Kidney (tissue), 22 donors: Measurements from ENCODE around the gene RNF169. TPM values are rescaled to one million over a fixed set of nuclear protein-coding genes. Genes with fewer than 3 reads are reported as not detected.
A peak's percentile ranks its signal among the peaks of the same experiment; 100 is the strongest.

Experiments used
- DNase-seq, 5 donors: peaks; one replicate each; pipeline ENCODE4 v3.0.0-alpha.2; 2013 to 2020
- FAIRE-seq: peaks from 2 replicates; lab custom pipeline; 2012; peaks lifted over from hg19 to GRCh38; lab: Jason Lieb, UNC
- H3K27ac ChIP-seq, 2 donors: one replicate each; pipeline ENCODE4 v1.7.0; 2013; ENCODE audit warnings: low read depth in 2 of 2, low read length in 2 of 2, inconsistent platforms in 1 of 2
- H3K27me3 ChIP-seq: one replicate; pipeline ENCODE4 v1.7.1; 2013; ENCODE audit warnings: low read length, inconsistent platforms; ENCODE audit not compliant: control insufficient read depth, insufficient read depth
- H3K36me3 ChIP-seq, 3 donors: one replicate each; pipeline versions ENCODE4 v1.7.0 to v1.7.1; 2013; ENCODE audit warnings: low read length in 3 of 3, control low read depth in 1 of 3, inconsistent platforms in 1 of 3; ENCODE audit not compliant: insufficient read depth in 3 of 3, control insufficient read depth in 2 of 3
- H3K4me1 ChIP-seq, 3 donors: one replicate each; pipeline versions ENCODE4 v1.7.0 to v1.7.1; 2013; ENCODE audit warnings: low read length in 3 of 3, inconsistent platforms in 1 of 3, low read depth in 1 of 3; ENCODE audit not compliant: control insufficient read depth in 2 of 3, insufficient read depth in 2 of 3
- H3K4me3 ChIP-seq, 3 donors: one replicate each; pipeline versions ENCODE4 v1.7.0 to v1.8.1; 2013; ENCODE audit warnings: low read length in 3 of 3, control low read depth in 1 of 3, inconsistent platforms in 1 of 3
- H3K9ac ChIP-seq, 3 donors: one replicate each; pipeline versions ENCODE4 v1.7.0 to v1.7.1; 2013; ENCODE audit warnings: low read length in 3 of 3, control low read depth in 1 of 3, inconsistent platforms in 1 of 3
- H3K9me3 ChIP-seq, 3 donors: one replicate each; pipeline versions ENCODE4 v1.7.0 to v1.7.1; 2013; ENCODE audit warnings: low read length in 3 of 3, control low read depth in 1 of 3, inconsistent platforms in 1 of 3; ENCODE audit not compliant: control insufficient read depth in 2 of 3, insufficient read depth in 1 of 3
- CTCF ChIP-seq: IDR thresholded peaks from 3 replicates; pipeline ENCODE4 v1.5.1; 2012; ENCODE audit warnings: mild to moderate bottlenecking, moderate library complexity, borderline replicate concordance; ENCODE audit not compliant: insufficient read depth; ENCODE audit errors: extremely low read depth
- intact Hi-C: fragments of 100-400 bp; cut with DNase I; formaldehyde crosslinking; loops from one replicate; pipeline ENCODE4 v1.11.1; 2022
- long read RNA-seq, 10 donors: library from polyadenylated mRNA in 1 of 10; unstranded in 1 of 10; transcript quantifications; one replicate each; pipeline ENCODE4 v2.0.0 and lab custom pipeline, GENCODE V29; 2021 to 2026
- polyA plus RNA-seq: library from polyadenylated mRNA; stranded (reverse); fragments of 350-450 nt; fragmentation: Illumina TruSeq; extraction: RNeasy Lipid Tissue Mini Kit (QIAGEN cat#74804); gene quantifications from one replicate; pipeline ENCODE4 v1.2.3, GENCODE V29; 2014; ENCODE audit warnings: low read depth, low replicate concordance; ENCODE audit not compliant: insufficient read depth
- total RNA-seq: library from RNA; stranded (reverse); fragmentation: NEBNext Ultra II Directional; extraction: Animal tissue kit (Norgen Biotek cat#: 25700); gene quantifications from one replicate; pipeline ENCODE4 v1.2.1, GENCODE V29; 2021
- donor health status: control.
- donor health status: control.
- donor health status: control.
- donor health status: control.
- donor health status: control.
- donor health status: DM: yes; HTN: yes; CAD: no.
- donor health status: Normal renal cell carcinoma (clear cell type).

The RNF169 gene
- total RNA-seq (19.6 TPM), polyA plus RNA-seq (3.1 TPM)
- long read RNA-seq, donor 1, full-length matches to known transcripts: 1 of 1 reads
- long read RNA-seq, donor 1, partial matches to known transcripts: 0 of 1 reads
- long read RNA-seq, donor 1, other reads (novel, unspliced or antisense): 0 of 1 reads
- long read RNA-seq, donor 2, full-length matches to known transcripts: 2 of 7 reads
- long read RNA-seq, donor 2, partial matches to known transcripts: 5 of 7 reads
- long read RNA-seq, donor 2, other reads (novel, unspliced or antisense): 0 of 7 reads
- long read RNA-seq, donor 3: 0 reads
- long read RNA-seq, donor 4, full-length matches to known transcripts: 2 of 2 reads
- long read RNA-seq, donor 4, partial matches to known transcripts: 0 of 2 reads
- long read RNA-seq, donor 4, other reads (novel, unspliced or antisense): 0 of 2 reads
- long read RNA-seq, donor 5: 0 reads
- long read RNA-seq, donor 6, full-length matches to known transcripts: 1 of 1 reads
- long read RNA-seq, donor 6, partial matches to known transcripts: 0 of 1 reads
- long read RNA-seq, donor 6, other reads (novel, unspliced or antisense): 0 of 1 reads
- long read RNA-seq, donor 7, partial matches to known transcripts: 0 of 6 reads
- long read RNA-seq, donor 7, other reads (novel, unspliced or antisense): 6 of 6 reads
- long read RNA-seq, donor 8, full-length matches to known transcripts: 1 of 1 reads
- long read RNA-seq, donor 8, partial matches to known transcripts: 0 of 1 reads
- long read RNA-seq, donor 8, other reads (novel, unspliced or antisense): 0 of 1 reads
- long read RNA-seq, donor 9, full-length matches to known transcripts: 3 of 3 reads
- long read RNA-seq, donor 9, partial matches to known transcripts: 0 of 3 reads
- long read RNA-seq, donor 9, other reads (novel, unspliced or antisense): 0 of 3 reads
- long read RNA-seq, donor 10: 0 reads

- H3K27me3 ChIP-seq: no peaks in the 10 kb centered on the region
- no peaks in the 10 kb centered on the region for H3K36me3 ChIP-seq
- peak; percentile 94 for FAIRE-seq
- TF ChIP-seq CTCF: no peak
- H3K9me3 ChIP-seq: no peaks in the 10 kb centered on the region
- peak within 1 kb of the TSS; percentile 69 to 96 (median 92) for H3K9ac ChIP-seq
- intact Hi-C loops: no loop called here
- peak within 1 kb of the TSS; percentile 93 to 94 for H3K27ac ChIP-seq
- peaks cover 3 to 8% (median 7%) of the 10 kb centered on the region in 3 donors for H3K4me1 ChIP-seq
- peak; percentile 97 to 98 (median 97) for DNase-seq
- peak within 1 kb of the TSS; percentile 64 to 78 (median 77) for H3K4me3 ChIP-seq
Measured at GRCh38 chr11:74748211-74749126, at the start of gene RNF169. Gene RNF169 (plus strand): TSS chr11:74748849. CDS start chr11:74748881, 32 bp downstream.

- Histone ChIP-seq H3K27ac (no peak overlapping the region), H3K9ac (no peak overlapping the region), H3K9me3 (no peaks in the 10 kb centered on the region), H3K36me3 (no peaks in the 10 kb centered on the region), H3K4me1 (peaks cover 0 to 9% (median 0%) of the 10 kb centered on the region in 3 donors), H3K27me3 (no peaks in the 10 kb centered on the region), H3K4me3 (no peak overlapping the region)
- FAIRE-seq: no peak
- DNase-seq: no peak
- intact Hi-C loops: no loop called here
- TF ChIP-seq CTCF: no peak
Measured at GRCh38 chr11:74699615-74700396, 48.8 kb upstream of the RNF169 start.

- peaks cover 0 to 6% (median 0%) of the 10 kb centered on the region in 3 donors for H3K4me1 ChIP-seq
- FAIRE-seq (no peak), DNase-seq (no peak)
- H3K4me3 ChIP-seq: no peak overlapping the region
- H3K9me3 ChIP-seq: no peaks in the 10 kb centered on the region
- H3K27ac ChIP-seq: no peak overlapping the region
- intact Hi-C loops: no loop called here
- H3K27me3 ChIP-seq: no peaks in the 10 kb centered on the region
- H3K9ac ChIP-seq: no peak overlapping the region
- no peak for TF ChIP-seq CTCF
- H3K36me3 ChIP-seq: no peaks in the 10 kb centered on the region
Measured at GRCh38 chr11:74701351-74701750, 47.3 kb upstream of the RNF169 start.
